Bone marrow (tissue), 2 donors: ENCODE results near the gene SPDL1.

Source experiments
- DNase-seq, 2 donors: peaks; one replicate each; lab custom pipeline; 2025; lab: John Stamatoyannopoulos, UW

SPDL1 gene, protein sequence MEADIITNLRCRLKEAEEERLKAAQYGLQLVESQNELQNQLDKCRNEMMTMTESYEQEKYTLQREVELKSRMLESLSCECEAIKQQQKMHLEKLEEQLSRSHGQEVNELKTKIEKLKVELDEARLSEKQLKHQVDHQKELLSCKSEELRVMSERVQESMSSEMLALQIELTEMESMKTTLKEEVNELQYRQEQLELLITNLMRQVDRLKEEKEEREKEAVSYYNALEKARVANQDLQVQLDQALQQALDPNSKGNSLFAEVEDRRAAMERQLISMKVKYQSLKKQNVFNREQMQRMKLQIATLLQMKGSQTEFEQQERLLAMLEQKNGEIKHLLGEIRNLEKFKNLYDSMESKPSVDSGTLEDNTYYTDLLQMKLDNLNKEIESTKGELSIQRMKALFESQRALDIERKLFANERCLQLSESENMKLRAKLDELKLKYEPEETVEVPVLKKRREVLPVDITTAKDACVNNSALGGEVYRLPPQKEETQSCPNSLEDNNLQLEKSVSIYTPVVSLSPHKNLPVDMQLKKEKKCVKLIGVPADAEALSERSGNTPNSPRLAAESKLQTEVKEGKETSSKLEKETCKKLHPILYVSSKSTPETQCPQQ

DNA sequence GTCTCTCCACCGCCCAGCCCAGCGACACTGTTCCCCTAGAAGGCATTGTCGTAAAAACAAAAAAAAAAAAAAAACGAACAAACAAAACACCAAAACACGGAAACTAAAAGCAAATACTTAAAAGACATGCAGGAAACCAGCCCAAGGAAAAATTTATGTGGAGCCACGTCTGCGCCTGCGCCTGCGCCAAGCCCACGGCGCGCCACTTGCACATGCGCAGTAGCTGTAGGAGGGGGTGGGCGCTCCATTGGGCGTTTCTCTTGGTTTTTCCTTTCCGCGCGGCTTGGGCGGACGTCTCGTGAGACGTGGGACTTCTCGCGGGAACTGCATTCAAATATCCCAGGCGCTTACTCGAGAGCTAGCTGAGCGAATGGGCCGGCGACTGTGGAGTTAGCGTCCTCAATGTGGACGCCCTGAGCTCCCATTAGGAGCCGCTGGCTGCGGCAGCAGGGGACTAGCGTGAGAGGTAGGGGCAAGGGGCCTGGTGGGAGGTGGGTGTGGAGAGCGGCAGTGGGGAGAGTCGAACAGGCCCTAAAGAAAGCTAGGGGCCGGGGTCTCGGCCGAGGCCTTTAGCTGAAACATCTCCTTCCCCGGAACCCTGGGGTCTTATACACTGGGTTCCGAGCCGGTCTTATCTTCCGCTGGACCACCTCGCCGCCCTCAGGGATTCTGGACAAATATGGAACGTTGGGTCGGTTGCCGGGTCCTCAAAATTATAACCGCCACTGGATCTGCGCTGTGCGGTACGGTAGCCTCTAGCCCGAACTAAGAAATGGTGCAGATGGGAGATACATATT is at the start of gene SPDL1:
TSS of gene SPDL1 (plus strand) at position 350 of the 797 bp plus-strand sequence. CDS start 4,644 bp downstream, outside the sequence.
- DNase-seq, result peak; percentile 78 to 91

DNA sequence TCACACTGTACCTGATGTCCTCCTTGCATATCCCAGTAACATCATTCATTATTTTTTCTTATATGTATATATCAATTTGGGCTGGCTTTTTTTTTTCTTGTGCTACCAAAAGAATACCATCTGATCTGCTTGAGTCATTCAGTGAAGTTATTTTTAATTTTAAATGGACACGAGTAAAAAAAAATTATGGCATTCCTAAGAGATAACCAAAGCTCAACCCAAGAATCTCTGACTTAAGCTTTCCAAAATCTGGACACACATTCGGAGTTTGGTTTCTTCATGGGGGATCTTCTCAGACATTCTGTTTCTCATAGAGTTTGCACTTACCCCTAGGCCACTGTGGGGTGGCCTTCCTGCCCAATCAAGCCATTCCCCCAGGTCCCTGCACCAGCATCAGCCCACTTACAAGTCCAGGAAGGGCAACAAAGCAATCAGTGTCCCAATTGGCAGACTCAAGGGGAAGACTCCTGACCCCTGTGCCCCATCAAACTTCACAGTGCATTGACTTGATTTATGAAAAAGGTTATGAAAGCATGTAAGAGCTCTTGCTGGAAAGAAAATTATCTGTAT is 49.2 kb upstream of the SPDL1 start:
- no peak for DNase-seq

DNA sequence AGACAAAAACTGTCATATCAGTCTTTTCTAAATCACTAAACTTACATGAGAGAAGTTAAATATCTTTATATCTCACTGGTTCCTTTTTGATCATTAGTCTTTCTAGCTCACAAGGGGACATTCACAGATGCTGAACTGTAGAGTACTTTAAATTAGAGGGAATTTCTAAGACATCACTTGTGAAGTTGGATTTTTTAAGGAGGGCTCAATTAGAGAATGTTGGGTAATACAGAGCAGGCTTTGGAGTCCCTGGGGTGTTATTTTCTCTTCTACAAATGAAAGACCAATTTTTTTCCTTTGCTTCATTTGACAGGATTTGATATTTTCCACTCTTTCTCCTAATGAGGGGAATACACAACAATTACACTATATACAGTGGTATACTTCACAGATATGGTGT is 48.6 kb upstream of the SPDL1 start:
- no peak for DNase-seq

DNA sequence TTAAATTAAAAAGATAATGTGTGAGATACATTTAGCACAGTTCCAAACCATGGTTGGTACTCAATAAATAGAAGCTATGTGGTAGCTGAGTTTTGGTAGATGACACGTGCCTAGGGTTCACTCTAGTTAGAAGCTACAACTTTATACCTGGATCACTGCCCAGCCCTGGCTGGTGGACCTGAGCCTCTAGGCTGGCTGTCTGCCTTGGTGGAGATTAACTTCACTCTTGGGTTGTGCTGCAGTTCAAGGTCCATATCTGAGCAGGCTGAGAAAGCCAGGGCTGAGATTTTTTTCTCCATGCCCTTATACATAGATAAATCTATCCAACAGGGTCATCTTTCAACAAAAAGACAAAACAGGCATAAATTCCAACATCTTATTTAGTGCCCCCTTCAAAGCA is 44.6 kb upstream of the SPDL1 start:
- no peak for DNase-seq

DNA sequence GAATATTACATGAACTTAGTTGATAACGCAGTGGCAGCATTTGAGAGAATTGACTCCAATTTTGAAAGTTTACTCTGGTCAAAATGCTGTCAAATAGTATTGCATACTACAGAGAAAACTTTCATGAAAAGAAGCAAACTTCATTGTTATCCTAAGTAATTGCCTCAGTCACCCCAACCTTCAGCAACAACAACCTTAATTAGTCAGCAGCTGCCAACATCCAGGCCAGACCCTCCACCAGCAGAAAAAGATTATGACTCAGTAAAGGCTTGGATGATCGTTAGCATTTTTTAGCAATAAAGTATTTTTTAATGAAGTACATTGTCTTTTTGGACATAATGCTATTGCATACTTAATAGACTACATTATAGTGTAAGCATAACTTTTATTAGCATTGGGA is 40.8 kb upstream of the SPDL1 start:
- DNase-seq, result no peak

DNA sequence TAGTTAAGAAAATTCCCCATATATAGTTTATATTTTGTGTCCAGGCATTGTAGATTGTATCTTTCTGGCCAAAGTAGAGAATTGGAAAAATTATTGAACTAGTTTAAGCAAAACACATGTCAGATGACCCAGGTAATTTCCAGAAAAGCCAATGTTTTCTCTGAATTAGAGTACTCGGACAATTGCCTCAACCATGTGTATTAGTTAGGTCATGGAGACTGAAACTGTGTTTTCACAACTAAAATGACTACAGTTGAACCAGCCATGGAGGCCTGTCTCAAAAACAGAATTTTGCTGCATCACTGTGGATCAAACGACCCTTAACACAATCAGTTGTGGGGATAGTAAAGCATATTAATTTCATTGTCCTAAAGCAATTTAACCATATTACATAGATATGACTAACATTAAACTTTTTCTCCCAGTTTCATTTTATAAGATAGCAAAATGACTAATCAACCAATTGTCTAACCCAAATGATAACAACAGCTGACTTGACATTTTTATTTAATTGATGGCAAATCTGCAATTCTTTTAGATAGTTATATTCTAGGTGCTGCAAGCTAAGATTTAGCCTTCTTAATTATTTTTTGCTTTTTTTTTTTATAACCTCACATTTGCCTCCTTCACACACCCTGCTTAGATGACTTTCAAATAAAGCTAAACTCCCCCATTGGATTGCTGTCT is 39.2 kb upstream of the SPDL1 start:
- DNase-seq, result no peak

DNA sequence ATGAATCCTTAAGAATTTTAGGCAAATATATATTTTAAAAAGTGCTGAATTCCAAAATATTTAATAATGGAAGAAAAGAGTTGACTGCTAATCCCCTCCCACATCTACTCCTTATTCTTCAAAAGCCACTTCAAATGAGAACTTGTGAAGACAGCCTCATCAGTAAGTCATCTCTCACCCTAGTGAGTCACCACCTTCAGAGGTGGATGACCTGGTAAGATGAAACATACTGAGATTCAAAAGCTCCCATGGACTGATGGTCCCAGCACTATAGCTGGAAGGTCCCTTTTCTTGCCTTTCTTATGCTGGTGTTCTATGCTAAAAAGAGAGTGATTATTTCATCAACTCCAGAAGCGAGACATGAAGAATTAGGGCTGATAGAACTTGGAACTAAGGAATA is 37.8 kb upstream of the SPDL1 start:
- no peak for DNase-seq

DNA sequence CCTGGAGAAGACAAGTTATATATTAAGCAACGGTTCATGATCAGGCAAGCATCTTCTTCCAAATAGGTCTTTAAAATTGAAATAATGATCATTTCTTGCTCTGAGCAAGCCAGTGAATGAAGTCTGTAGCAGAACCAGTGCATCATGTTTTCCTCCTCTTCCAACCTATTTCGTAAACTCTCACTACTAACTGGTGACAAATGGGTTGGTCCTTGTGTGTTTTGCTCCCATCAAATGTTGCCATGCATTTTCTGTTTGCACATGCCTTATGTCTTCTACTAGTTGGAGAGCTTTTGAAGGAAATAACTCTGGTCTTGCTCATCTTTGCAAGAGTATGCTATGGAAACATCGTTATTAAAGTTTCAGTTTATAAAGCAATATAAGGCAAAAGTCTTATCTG is 37.2 kb upstream of the SPDL1 start:
- no peak for DNase-seq

DNA sequence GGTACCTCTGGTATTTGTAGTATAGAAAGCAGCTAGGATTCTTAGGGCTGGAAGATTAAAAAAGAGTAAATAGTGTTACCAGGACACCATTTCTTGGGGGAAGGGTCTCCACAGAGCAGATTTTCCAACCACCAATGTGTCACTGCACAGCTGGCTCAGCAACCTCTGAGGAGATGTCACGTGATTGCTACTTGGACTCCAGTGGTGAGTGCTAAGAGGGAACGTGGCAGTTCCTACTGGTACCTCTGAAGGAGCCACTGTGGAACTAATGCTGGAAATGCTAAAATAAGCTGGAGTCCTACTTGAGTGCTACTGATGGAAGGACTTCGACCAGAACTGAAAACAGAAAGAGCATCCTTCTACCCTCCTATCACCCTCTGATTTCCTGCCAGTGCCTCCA is 36.1 kb upstream of the SPDL1 start:
- DNase-seq, result no peak

DNA sequence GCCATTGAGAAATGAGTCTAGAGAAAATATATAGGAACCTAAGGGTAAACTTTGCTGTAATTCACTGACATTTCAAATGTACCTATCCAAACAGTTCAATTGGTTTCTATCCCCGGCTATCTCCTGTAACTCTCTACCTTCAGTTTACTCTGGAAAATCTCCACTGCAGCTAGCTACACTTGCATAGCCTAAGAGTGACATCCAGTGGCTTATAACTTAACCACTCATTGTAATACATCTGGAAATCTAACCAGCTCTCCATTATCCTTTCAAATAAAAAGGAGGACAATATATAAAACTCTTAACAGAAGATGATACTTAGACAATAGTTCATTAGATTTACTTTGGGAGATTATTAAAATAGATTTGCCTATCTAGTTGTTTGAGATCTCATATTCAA is 35.3 kb upstream of the SPDL1 start:
- no peak for DNase-seq

DNA sequence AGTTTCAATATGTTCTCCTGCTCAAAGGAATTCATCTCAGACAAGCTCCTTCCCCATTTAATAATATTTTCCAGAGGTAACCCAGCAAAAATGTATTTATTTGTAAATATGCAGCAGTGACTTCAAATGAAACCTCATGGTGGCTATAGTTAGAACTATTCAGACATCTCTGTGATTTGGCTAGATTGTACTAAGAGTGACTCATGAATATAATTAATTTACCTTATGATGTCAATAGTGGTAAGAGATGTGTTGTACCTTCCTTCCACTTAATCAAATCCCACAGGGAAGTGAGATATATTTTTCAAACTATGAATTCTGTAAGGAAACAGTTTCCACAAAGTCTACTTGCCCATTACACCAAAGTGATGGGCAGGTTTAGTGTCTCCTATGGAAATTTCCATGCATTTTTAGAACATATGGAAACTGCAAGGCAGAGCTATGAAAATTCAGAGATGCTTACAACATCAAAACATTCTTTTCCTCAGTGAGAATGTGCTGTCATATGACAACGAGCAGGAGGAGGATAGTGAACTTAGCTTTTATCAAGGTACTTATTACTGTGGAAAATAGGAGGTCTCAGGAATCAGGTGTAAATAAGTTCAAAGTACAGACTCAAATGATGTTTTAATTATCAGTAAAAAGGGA is 34.0 kb upstream of the SPDL1 start:
- DNase-seq, result no peak

DNA sequence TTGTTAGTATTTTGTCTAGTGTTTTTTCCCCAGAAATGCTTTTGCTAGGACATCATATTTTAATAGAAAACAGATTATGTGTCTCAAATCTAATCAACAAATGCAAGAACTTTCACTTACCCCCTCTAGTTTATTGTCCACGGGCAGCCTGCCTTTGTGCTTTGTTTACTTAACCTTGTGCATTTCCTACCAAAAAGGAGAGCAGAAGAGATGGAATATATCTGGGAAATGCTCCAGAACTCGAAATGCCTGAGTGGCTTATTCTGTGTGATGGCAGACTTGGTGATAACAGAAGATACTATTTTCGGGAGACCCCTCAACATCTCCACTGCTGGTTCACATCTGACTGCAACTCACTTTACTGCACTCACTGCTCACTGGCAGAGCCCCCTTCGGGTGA is 33.3 kb upstream of the SPDL1 start:
- no peak for DNase-seq

DNA sequence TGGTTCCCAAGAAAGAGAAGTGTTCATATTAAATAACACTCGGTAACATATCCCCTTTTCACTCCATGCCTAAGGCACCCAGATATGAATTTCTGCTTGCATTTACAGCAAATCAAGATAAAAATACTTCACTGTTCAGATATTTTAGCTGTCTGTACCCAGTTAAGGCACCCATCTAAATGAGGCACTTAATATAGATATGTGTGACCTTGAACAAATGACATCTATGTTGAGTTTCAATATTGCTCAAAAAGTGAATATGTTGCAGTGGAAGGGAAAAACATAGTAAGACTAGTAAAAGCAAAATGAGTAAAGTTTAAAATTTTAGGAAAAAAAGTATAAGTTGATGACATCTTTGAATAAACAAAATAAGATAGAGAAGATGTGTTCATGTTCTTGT is 32.4 kb upstream of the SPDL1 start:
- DNase-seq, result no peak

DNA sequence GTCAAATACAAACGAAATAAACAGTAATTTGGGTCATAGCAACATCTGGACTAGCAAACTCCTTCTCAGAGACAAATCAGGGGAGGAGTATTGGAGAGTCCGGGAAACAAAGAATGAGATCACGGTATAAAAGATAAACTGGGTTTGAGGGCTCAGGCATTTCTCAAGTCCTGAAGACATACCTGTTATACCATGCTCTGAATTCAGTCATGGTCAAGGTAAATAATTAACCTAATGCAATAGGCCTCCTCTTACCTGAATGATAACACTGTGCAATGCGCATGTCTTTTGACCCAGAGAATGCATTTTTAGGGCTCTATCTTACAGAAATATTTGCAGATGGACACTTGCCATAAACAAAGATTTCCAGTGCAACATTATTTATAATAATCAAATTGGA is 31.9 kb upstream of the SPDL1 start:
- no peak for DNase-seq

DNA sequence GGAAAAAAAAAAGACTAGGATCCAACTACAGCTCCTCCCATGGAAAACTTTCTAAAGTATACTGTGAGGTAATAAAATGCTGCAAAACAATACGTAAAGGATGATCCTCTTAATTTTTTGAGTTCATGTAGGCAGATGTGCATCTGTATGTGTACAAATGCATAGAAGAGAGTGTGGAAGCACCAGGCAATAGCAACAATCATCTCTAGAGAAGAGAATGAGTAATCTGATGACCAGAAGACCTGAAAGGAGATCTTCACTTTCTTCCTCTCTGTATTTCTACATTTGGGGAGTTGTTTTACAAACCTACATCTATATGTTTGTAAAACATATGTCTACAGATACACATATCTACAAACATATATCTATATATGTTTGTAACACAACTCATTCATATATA is 29.3 kb upstream of the SPDL1 start:
- DNase-seq, result no peak

DNA sequence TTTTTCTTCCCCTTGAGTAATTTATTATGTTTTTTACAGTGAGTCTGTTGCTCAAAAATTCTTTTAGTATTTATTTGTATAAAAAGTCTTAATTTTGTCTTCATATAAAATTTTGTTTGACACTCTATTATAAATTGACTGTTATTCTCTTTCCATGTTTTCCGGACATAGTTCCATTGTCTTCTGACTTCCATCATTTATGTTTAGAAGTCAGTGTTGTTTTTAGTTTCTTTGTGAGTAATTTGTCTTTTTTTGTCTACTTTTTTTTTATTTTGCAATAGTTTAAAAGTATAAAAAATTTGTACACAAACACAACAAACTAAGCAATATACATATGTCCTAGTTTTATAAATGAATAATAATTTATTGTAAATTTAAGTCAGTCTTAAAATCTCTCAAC is 25.7 kb upstream of the SPDL1 start:
- no peak for DNase-seq

DNA sequence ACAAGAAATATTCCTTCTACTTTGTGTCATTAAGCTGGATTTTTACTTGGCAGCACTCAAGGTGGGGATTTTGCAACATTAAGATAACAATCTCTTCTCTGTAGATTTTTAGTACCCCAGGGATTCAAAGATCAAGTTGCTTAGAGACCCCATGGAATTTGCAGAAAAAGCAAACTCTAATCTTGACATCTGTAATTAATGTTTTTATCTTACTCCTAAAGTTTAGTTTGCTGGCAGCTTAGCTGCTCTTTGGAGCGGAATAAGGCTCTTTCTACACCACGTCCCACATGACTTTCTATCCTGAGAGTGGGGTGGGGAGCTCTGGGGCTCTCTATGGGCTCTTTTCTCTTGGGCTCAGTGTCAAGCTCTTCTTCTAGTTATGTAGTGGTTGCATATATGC is 21.7 kb upstream of the SPDL1 start:
- no peak for DNase-seq

DNA sequence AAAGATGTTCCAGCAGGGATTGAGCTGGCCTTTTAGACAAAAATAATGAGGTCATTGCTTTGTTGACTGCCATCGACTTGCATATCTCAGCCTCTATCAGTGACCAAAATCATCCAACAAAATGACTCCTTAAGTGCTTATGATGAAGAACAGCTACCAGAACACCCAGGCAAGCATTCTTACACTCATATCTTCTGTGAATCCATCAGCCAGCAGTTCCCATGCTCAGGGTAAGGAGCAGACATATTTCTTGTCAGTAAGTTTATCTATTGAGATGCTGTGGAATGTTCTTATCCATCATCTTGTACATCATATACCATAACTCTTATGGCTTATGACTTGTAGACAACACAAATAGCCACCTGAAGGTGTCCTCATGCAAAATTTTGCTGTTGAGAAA is 20.2 kb upstream of the SPDL1 start:
- DNase-seq, result no peak

DNA sequence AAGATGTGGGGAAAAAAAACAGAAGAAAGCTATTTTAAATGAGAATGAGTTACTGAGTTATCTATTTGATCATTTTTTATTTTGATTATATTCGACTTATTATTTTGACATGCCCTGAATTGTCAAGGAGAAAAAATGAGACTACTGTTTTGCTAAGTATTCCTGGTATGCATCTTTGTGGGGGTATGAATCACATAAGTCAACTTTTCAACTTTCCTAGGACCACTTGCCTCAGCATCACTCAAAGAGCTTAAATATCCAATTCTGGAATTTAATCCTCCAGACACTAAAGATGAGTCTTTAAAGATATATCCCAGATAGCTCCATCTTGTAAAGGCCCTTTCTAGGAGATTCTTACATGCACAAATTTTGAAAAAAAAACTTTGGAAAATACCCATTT is 17.4 kb upstream of the SPDL1 start:
- no peak for DNase-seq

DNA sequence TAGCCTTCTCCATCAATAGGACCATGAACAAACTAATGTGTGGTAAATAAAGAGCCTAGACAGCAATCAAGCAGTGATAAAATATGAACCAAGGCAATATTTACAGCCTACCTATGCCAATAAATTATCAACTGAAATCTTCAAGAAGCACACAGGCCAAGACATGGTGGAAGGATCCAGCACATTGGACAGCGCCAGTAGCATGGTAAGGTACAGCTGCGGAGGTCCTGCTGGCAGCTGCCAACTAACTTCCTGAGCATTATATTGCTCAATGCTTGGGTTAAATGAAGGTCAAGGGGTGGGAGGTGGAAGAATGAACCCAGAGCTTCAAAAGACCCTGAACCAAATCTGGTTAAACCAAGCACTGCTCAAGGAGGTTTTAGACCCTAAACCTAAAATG is 16.5 kb upstream of the SPDL1 start:
- DNase-seq, result no peak

DNA sequence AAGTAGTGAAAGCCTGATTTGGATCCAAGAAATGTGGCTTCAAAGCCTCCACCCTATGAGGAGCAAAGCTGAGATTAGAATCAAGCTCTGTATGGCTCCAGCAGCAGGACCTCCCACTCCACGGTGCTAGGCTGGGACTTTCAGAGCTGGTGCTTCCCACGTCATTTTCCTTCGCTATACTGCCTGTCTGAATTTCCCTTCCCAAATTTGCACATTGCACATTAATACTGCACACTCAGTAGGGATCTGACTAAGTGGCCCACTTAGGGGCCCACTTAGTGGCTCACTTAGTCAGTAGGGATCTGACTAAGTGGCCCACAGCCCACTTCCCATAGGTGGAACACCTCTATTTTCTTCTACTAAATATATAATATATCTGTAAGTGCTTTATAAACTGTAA is 14.1 kb upstream of the SPDL1 start:
- no peak for DNase-seq

DNA sequence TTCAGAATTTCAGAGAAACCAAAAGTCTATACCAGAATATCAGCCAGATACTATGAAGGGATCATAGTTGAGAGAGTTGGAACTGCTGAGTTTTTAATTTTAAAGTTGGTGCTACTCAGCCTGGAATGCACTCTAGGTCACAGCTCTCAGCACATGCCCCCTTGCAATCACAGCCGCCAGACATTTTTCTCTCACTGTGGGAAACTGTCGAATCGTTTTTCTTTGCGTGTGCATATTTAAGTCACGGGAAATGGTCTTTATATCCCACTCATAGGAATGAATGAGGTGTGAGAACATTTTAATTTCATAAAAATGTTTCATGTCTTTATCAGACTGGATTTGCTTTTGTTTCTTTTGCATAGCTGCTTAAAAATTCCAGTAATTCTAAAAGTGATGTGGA is 12.2 kb upstream of the SPDL1 start:
- no peak for DNase-seq
